ENCODE data around the gene C2.
"Not testable (repeated sequence)": the region's sequence is repeated elsewhere in the genome, so short reads cannot be mapped to it uniquely, and the experiment has no call there.

The C2 gene

DNA sequence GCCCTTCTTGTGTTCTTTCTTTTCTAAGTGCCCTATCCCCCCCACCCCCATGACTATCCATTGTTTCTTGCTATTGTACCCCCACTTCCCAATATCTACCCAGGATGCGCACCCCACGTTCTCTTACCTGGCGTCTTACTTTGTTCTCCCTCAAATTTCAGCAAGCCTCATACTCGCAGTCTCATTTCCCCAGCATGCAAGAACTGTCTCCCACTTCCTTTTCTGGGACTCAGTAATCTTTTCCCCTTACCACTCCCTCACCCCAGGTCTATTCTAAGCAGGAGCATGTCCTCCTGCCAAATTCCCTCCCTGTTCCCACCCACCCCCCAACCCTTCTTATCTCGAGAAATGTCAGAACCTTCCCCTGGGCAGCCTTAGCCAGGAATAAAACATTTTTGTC, 28.3 kb upstream of the C2 start:
- no peak for DNase-seq

DNA sequence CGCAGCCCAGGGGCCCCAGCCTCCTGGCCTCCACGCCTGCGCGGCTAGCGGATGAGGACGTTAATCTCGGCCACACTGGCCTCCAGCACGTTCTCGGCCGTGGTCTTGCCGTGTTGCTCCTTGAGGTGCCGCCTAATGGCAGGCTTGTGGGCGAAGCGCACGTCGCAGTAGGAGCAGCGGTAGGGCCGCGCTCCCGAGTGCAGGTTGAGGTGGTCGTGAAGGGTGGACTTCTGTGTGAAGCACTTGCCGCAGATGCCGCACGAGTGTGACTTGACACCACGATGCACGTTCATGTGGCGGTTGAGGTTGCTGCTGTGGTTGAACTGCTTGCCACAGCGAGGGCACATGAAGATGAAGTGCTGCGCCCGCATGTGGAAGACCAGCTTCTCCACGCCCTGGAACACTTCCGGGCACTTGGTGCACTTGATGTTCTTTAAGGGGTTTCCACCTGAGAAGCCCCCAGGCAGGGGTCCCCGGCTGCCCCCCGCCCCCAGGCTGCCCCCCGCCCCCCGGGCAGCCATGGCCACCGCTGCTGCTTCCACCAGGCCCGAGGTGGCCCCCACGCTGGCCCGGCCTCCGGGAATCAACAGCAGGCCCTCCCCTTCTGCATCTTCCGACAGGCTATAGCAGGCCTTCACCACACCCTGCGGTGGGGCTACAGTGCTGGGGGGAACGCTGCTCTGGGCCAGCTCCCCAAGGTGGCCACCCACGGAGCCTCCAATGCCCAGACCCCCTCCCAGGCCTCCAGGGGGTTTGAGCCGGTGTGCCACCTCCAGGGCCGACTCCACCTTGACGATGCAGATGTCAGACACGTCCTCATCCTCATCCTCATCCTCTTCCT, 27.4 kb upstream of the C2 start:
- no peak for DNase-seq

DNA sequence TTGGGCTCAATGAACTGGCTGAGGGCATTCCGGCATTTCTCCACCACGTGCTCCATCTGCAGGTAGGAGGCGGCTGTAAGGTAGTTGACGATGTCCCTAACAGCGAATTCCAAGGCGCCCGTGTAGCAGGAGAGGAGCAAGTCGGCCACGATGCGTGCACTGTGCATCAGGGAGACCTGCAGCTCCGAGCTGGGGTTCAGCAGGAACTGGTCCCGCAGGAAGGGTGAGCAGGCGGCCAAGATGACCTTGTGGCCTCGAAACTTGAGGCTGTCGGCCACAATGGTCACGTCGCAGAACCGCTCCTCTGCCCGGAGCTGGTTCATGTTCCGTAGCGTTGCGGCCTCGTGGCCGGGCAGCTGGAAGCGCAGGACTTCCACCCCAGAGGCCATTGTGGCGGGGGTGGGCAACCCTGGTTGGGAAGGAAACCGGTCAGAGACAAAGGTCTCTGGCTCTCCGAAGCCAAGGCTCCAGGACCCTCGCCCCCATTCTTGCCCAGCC, 26.6 kb upstream of the C2 start:
- DNase-seq: no peak

DNA sequence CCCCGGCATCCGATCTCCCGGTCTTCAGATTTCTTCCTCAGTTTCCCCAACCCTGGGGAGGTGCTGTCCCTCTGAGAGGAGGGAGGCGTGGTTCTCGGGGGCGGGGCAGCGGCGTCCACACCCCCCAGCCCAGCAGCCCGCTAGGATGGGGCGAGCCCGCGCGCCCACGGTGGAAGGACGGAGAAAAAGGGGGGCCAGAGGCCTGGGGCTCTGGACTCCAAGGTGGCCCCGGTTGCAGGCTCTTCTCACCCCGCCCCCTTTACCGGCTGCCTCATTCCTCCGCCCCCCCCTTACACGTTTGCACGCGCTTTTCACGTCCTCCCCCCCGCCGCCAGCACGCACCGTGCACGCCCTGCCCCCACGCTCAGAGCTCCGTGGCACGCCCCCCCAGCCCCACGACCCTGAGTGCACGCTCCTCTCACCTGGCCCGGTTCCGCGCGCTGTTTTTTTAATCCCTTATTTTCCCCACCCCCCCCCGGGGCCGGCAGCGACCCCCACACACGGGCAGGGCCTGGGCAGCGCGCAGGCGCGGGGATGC, 26.0 kb upstream of the C2 start:
- no peak for DNase-seq

DNA sequence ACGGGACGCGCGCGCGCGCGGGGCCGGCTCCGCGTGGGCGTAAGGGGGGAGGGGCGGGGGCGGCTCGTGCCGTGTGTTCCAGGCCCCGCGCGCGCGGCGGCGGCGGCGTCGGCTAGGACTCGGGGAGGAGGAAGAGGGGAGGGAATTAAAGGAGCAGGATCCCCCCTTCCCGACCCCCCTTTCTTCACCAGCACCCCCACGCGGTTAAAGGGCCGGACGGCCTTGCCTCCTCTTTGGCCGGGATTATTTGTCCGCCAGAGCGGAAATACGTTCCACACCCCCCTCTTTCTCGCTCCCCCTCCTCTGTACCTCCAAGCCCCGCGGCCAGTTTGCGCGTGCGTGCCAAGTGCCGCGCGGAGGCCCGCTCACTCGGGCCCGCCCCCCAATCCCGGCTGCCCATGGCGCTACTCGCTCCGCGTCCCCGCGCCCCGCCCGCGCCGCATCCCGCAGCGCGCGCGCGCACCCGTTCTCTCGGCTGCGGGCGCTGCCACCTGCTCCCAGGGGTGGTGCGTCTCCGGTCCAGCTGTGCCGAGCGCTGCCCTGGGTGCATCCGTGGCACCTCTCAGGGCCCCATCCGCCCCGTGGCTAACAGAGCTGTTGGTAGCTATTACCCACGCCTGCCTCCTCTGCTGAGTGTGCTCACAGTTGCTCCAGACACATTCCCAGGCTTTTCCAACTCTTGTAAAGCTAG, 25.4 kb upstream of the C2 start, which contains the start of gene ZBTB12:
TSS of gene ZBTB12 (minus strand) at position 134 of the 691 bp plus-strand sequence. CDS start 781 bp downstream, outside the sequence.
- DNase-seq: peak; percentile 82

DNA sequence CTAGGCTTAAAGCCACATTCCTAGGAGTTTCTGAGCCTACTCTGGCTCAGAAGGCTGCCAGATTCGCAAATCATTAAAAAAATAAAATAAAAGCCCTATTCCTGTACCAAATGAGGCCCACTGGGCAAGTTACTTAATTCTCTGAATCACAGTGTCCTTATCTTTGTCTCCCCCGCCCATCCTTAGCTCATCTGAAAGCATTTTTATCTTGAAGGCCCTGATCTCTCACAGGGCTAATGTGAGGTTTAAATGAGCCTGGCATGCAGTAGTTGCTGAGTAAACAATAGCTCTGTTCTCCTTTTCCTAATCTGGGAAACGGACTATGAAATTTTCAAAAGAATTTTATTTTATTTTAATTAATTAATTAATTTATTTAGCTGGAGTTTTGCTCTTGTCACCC, 23.6 kb upstream of the C2 start:
- DNase-seq: no peak

DNA sequence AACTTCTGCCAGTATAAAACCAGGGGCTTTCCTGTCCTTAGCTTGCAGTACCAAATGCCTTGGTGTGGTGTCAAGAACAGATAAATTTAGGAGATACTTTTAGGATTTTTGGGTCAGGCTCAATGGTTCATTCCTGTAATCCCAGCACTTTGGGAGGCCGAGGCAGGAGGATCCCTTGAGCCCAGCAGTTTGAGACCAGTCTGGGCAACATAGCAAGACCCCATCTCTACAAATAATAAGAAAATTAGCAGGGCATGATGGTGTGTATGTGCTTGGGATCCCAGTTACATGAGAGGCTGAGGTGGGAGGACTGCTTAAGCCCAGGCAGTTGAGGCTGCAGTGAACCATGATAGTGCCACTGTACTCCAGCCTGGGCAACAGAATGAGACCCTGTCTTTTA, 22.5 kb upstream of the C2 start:
- no peak for DNase-seq

DNA sequence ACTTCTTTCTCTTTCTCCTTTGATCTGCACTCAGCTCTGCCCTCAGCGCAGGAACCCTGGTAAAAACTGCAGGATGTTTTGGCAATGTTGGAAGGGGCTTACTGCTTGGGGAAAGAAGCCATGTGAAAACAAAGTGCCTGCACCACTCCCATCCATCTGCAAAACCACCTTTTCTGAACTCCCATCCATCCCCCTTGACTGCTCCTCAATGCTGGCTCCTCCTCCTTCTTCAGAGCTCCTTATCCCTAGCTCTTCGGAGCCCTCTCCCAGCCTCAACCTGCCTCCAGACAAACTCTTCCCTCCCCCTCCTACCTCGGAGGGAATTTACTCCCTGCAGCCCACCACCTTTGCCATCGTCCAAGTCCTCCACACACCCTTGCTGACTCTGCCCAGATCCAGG, 21.4 kb upstream of the C2 start:
- DNase-seq: no peak

DNA sequence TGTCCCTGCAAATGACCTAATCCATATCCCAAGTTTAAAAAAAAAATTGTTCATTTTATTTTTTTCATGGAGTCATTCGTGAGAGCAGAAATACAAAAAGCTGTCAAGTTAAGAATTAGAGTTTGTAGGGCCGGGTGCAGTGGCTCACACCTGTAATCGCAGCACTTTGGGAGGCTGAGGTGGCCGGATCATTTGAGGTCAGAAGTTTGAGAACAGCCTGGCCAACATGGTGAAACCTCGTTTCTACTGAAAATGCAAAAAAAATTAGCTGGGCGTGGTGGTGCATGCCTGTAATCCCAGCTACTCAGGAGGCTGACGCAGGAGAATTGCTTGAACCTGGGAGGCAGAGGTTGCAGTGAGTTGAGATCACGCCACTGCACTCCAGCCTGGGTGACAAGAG, 20.8 kb upstream of the C2 start:
- DNase-seq: not testable (repeated sequence)

DNA sequence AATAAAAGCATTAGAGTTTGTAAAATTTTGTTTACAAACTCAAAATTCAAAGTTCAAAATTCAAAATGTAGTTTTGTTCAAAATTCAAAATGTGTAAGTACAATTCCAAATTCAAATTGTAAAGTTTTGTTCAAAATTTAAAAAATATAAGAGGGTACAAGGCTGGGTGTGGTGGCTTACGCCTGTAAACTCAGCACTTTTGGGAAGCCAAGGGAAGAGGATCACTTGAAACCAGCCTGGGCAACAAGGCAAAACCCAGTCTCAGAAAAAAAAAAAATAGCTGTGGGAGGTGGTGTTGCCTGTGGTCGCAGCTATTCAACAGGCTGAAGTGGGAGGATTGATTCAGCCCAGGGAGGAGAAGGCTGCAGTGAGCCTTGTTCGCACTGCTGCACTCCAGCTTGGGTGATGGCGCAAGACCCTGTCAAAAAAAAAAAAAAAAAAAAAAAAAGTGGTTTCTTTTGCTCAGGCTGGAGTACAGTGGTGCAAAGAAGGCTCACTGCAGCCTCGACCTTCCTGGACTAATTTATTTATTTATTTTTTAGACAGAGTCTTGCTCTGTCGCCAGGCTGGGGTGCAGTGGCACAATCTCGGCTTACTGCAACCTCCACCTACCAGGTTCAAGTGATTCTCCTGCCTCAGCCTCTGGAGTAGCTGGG, 20.2 kb upstream of the C2 start:
- DNase-seq: no peak

DNA sequence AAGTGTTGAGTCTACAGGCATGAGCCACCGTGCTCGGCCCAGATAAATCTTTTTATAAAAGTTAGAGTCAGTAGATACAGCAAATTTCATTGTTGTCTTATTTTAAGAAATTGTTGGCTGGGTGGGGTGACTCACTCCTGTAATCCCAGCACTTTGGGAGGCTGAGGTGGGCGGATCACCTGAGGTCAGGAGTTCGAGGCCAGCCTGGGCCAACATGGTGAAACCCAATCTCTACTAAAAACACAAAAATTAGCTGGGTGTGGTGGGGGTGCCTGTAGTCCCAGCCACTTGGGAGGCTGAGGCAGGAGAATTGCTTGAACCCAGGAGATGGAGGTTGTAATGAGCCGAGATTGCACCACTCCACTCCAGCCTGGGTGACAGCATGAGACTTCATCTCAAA, 19.3 kb upstream of the C2 start:
- not testable (repeated sequence) for DNase-seq

DNA sequence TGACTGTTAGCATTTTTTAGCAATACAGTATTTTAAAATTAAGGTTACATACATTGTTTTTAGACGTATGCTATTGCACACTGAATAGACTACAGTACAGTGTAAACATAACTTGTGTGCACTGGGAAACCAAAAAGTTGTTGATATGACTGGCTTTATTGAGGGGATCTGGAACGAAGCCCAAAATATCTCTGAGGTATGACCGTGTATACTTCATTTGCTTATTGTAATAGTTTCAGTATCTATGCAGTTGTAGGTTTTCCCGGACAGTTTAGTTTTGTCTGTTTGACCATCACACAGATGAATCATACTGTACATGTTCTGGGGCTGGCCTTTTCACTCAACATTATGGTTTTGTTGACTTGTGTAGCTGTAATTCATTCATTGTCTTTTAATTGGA, 18.7 kb upstream of the C2 start:
- DNase-seq: no peak

DNA sequence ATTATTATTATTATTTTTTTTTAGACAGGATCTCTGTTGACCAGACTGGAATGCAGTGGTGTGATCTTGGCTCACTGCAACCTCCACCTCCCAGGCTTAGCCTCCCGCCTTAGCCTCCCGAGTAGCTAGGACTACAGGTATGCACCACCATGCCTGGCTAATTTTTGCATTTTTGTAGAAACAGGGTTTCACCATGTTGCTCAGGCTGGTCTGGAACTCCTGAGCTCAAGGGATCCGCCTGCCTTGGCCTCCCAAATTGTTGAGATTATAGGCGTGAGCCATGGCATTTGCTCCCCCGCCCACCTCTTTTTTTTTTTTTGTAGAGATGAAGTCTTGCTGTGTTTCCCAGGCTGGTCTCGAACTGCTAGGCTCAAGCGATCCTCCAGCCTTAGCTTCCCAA, 18.2 kb upstream of the C2 start:
- DNase-seq: not testable (repeated sequence)

DNA sequence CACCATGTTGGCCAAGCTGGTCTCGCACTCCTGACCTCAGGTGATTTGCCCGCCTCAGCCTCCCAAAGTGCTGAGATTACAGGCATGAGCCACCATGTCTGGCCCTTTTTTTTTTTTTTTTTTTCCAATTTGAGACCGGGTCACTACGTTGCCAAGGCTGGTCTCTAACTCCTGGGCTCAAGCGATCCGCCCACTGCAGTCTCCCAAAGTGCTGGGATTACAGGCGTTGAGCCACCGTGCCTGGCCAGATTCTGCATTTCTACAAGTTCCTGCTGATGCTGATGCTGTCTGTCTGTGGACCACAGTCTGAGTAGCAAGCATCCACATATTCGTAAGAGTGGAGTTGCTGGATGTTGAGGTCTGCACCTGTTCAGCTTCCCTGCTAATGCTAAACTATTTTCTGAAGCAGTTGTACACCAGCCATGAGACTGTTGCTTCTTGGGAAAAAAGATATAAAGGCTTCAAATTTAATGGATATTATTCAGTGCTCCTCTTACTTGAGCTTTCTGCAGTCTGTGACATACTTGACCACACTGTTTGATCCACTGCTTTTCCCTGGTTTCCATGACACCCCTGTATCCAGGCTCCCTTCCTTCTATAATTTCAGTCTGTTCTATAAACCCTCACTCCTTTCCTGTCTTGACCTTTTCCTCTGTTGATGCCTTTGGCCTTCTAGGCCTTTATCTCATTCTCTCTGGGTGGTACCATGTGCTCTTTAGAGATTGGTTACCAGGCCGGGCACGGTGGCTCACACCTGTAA, 15.5 kb upstream of the C2 start:
- DNase-seq: no peak

DNA sequence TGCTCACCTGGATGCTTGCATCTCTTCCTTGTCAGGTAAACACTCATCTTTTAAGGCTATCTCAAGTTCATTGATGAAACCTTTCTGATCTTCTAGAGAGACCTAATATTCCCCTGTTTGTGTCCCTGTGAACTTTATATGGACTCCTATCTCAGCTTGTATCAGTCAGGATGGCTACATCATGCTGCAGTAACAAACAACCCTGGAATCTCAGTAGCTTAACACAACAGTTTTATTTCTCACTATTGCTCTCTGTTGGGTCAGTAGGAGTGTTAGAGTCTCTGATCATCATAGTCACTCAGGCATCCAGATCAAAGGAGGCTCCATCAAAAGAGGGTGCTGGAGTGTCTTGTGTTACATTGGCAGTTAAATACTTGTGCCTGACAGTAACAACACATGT, 12.2 kb upstream of the C2 start:
- DNase-seq: no peak

DNA sequence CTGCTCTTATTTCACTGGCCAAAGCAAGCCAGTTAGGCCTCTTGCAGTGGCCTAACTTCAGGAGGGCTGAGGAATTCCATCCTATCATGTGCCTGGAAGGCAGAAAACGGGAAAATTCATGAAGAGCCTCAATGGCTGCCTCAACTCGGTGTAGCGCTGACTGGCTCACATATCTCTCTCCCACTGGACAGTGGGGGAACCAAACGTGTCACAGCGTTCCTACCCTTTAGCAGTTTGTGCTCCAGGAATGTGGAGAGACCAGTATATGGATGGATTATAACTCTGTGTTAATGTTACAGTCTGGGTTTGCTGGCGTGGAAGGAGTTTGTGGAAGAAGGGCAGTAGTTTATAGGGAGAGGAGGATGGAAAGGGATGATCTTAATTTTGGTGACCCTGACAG, 11.8 kb upstream of the C2 start:
- no peak for DNase-seq

DNA sequence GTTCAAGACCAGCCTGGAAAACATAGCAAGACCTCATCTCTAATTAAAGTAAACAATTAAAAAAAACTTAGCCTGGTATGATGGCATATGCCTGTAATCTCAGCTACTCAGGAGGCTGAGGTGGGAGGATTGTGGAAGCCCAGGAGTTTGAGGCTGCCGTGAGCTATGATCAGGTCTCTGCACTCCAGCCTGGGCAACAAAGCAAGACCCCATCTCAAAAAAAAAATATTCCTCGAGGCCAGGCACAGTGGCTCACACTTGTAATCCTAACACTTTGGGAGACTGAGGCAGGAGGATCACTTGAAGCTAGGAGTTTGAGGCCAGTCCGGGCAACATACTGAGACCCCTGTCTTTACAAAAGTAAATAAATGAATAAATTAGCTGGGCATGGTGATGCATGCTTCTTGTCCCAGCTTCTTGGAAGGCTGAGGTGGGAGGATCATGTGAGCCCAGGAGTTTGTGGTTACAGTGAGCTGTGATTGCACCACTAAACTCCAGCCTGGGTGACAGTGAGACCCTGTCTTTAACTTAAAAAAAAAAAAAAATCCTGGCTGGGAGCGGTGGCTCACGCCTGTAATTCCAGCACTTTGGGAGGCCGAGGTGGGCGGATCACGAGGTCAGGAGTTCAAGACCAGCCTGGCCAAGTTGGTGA, 9.3 kb upstream of the C2 start:
- no peak for DNase-seq

DNA sequence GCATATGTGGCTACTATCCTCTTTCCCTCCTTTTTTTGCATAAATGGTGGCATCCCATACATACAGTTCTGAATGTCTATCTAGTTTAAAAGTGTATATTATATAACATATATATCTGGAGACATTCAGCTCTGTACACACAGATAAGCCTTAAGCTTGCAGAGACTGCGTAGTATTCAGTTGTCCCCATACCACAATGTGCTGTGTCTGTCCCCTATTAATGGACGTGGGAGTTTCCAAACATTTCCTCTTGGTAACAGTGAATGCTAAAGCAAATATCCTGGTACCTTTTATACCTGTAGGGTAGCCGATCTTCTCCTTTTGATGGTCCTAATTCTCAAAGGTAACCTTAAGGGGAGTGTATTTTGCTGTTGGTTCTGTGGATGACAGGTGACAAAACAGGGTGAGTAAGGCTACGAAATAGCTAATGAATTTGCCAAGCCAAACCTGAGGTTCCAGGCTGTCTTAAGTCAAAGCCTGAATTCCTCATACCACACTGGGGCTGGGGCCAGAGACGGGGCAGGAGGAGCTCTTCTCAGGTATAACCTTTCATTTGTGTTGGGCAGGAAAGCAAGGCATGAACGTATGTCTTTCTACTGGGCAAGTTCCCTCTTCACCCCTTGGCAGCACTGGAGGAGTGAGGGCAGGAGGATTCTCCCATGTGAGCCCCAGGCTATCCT, 7.8 kb upstream of the C2 start:
- DNase-seq: no peak

DNA sequence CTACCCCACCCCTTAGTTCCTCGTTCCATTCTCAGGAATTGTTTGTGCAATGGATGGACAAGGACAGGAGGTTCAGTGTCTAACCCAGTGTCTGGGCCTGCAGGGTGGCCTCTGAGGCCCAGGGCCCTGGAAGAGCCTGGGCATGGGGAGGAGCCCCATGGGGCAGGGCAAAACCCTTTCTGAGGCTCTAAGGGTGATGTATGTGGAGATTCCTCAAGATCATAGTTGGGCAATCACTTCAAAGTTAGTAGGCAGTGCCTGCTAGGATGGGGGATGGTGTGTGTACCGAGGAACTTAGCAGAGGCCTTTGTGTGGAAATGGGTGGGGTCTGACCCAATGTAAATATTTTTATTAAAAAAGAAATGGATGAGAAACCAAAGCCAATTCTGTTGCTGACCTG, 6.7 kb upstream of the C2 start:
- no peak for DNase-seq

DNA sequence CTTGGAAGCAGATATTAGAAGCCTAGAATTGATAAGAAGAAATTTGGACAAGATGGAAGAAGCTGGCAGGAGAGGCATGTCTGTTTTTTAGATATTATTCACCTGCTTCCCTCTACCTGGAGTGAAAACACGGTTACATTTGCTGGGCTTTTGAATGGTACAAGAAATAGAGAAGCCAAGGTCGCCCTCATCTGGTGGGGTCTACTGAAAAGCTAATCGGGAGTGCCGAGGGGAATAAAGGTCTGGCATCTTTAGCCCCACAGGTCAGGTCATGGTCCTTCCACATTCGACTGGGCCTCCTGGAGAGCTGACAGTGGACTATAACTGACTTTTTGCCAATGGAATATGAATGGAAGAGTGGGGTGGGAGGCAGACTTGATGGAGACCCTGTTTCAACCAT, 4.6 kb upstream of the C2 start:
- DNase-seq: no peak

DNA sequence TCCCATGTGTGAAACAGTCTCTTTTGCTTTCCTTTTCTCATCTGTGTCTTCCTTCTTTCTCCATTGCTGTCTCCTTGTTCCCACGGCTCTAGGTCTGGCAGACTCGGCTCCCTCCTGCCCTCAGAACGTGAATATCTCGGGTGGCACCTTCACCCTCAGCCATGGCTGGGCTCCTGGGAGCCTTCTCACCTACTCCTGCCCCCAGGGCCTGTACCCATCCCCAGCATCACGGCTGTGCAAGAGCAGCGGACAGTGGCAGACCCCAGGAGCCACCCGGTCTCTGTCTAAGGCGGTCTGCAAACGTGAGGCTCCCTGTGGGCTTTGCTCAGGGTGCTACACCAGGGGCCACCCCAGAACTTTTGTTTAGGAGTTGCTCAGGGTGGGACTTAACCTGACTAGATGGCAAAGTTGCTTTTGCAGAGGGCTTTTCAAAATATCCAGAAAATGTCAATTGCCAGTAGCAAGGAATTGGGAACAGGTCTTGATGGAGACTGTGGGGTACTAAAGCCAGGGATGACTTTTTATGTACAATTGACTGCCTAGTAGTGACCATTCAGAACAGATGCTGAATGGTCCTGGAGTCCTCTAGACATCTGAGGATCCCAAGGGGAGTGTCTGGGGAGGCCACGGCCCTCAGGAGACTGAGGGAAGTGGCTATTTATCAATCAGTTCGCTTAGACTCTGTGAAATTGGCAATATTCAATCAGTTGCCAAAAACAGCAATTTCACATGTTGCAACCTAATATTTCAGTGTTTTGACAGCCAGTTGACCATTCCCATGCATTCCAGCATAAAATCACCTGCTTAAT, 550 bp downstream of the C2 start:
- no peak for DNase-seq
